Jurkat, Clone E6-1 (cell line): ENCODE data around the gene FKBP3.
"Not testable (repeated sequence)": the region's sequence is repeated elsewhere in the genome, so short reads cannot be mapped to it uniquely, and the experiment has no call there.

Source experiments
- DNase-seq: peaks from one replicate; pipeline ENCODE4 v3.0.0-alpha.2; 2011; ENCODE audit warnings: low read depth, low spot score
- H3K4me3 ChIP-seq: 2 replicates; pipeline ENCODE4 v1.5.1; 2011; ENCODE audit warnings: mild to moderate bottlenecking, low read length, control low read depth, moderate library complexity

FKBP3 gene

GRCh38 chr14:45120096-45120495, 14.2 kb downstream of the FKBP3 start:
- no peak for DNase-seq
- H3K4me3 ChIP-seq = no peak overlapping the region

DNA sequence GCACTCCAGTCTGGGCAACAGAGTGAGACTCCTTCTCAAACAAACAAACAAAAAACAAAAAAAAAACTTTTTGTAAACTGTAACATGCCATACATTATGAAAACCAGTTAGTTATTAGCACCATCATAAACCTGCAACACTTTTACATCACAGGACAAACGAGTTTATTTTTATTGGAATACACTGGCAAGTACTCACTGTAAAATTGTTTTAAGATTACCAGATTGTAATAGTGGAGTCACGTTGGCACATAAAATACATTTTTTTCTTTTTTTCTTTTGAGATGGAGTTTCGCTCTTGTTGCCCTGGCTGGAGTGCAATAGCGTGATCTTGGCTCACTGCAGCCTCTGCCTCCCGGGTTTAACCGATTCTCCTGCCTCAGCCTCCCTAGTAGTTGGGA, 15.7 kb downstream of the FKBP3 start:
- no peak for DNase-seq

DNA sequence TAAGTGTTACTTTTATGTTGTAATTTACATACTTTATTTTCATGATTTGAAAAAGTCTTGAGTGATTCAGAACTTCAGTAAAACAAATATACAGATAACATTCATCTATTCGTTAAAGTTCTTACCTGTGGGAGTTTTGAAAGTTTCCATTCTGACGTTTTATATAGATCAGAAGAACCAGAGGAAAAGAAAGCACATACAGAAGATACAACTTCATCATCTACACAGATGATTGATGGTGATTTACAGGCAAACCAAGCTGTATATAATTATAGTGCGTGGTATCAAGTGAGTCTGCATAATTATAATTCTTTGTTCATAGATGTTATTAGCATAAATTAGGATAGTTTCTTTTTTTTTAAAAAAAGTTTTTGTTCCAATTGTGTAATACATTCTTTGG, 20.0 kb downstream of the FKBP3 start:
- DNase-seq = no peak
- no peak overlapping the region for H3K4me3 ChIP-seq

More for the DNA sequence above, 15.7 kb downstream of the FKBP3 start:
- no peak overlapping the region for H3K4me3 ChIP-seq

GRCh38 chr14:45112896-45113781, 21.1 kb downstream of the FKBP3 start:
- DNase-seq = no peak
- H3K4me3 ChIP-seq = no peak overlapping the region

DNA sequence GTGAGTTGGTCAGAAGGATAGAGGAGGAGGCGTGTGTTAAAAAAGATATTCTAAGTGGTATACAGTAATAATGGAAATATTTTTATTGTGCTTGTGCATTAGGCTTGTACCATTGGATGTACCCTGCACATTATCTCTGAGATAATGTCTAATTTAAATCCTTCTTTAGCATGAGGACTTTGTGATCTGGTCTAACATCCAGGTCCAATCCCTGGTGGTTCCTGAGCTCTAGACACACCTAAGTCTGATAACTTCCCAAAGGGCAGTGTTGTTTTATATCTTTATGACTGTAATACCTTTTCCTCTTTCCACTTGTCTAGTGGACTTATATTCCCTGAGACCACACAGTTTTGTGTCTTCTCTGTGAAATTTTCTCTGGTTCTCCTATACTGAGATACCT, 29.7 kb downstream of the FKBP3 start:
- no peak for DNase-seq
- no peak overlapping the region for H3K4me3 ChIP-seq

DNA sequence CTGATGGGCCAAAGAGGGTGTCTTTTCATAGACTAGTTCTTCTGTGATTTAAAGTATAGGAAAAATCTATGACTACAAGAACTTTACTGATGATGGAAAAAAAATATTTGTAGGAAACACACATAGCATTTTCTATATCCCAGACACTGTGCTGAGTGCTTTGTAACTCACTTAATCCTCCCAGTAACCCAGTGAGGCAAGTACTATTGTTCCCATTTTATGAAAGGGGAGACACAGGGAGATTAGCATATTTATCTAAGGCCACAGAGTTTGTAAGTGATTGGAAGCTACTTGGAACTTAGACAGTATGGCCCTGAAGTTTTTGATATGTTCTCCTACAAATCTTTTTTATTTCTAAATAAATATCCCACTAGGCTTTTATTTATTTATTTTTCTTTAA, 30.5 kb downstream of the FKBP3 start:
- DNase-seq = no peak
- no peak overlapping the region for H3K4me3 ChIP-seq

DNA sequence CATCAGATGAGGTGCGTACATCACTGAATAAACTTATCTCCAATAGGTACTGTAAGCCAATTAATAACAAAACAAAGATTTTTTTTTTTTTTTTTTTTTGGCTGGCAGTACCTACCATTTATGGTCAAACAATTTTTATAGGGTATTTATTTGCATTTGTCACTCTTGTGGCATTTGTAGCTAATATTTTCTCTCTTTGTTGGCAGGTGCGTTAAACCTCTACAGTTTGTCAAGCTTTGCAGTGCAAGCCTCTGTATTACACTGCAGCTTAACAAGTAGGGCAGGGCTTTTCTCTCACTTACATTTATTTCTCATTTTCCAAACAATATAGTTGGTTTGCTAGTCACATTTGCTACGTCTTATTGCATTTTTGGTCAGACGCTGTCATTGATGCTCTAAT, 38.1 kb downstream of the FKBP3 start:
- DNase-seq = no peak
- H3K4me3 ChIP-seq = no peak overlapping the region

DNA sequence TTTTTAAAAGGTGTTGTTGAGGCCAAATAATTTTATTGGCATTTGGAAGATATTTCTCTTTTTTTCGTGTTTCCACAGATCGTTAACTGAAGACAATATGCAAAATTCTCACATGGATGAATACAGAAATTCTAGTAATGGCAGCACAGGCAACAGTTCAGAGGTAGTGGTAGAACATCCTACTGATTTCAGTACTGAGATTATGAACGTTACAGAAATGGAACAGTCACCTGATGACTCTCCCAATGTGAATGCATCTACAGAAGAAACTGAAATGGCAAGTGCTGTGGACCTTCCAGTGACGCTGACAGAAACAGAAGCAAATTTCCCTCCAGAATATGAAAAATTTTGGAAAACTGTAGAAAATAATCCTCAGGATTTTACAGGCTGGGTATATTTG, 39.1 kb downstream of the FKBP3 start:
- DNase-seq = no peak
- no peak overlapping the region for H3K4me3 ChIP-seq

DNA sequence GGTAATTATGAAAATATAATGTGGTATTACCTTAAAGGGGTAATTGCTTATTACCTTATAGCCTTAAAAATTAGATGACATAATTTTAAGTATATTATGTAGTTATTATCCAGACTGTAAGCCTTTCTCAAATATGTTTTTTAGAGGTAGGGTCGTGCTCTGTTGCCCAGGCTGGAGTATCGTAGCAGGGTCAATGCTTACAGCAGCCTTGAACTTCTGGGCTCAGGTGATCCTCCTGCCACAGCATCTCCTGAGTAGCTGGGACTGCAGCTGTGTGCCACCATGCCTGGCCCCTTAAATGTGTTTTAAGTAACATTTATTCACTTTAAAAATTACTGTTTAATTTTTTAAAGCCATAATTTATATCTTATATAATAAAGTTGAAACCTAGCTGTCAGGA, 40.0 kb downstream of the FKBP3 start:
- no peak overlapping the region for H3K4me3 ChIP-seq
- no peak for DNase-seq

DNA sequence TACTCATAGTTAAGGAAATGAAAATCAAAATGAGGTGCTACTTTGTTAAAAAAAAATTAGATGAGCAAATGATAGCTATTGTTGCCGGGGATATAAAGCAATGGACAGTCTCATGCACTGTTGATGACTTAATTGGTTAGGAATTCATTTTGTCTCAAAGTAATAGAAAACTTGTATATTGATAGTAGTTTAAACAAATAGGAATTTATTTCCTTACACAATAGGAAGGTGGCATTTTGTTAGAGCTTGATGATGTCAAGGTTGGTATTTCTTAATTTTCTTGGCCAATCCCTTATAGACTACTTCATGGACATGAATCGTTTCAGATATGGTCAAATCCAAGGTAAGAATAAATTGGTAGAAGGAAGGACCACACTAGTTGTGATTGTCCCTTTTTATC, 42.6 kb downstream of the FKBP3 start:
- no peak overlapping the region for H3K4me3 ChIP-seq
- no peak for DNase-seq

- no peak overlapping the region for H3K4me3 ChIP-seq
- no peak for DNase-seq
Observed at GRCh38 chr14:45089813-45090212, 44.5 kb downstream of the FKBP3 start.

DNA sequence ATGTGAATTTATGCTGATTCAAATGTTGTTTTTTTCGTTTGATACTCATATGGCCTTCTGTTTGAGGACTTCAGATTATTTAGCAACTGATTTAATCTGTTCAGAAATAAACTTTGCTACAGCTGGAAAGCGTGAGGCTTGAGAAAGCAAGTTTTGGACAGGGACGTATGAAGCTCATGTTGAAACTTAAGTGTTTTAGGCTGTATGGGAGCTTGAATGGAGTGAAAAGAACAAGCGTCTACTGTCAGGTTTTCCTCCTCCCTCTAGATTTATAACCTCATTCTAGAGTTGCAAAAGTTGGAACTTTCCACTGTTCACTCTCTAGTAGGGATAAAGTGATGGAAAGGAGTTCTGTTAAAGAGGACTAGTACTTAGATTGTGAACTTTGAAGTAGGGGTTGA, 49.3 kb downstream of the FKBP3 start:
- DNase-seq = no peak
- peak overlapping the region; percentile 95 for H3K4me3 ChIP-seq

DNA sequence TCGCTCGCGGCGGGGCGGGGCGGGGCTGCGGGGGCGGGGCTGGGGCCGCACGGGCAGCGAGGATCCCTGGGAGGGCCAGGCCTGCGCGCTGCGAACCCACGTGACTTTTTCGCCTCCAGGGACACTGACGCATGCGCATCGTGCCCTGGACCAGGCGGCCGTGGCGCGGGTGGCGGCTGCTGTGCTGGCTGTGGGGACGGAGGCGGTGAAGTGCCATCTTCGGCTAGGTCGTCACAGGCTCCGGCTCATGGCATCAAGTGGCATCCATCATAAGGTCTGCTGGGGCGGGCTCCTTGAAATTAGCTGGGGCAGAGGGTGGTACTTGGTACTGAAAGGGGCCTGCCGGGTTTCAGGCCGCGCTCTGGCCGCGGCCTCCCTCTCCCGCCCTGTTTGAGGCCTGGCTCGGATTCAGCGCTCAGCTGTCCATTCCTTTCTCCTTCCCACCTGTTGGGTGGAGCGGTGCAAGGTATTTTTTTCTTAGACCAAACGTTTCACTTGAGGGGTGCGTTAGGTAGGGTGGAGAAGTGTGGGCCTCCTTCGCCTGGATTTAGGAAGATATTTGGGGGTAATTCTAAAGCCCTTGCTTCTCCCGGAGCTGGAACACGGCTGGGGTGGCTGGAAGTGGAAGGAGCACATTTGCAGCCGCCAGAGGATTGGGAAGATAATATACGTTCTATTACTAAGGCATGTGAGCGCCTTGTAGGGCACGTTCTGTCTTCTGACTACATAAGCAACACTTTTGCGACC, 50.1 kb downstream of the FKBP3 start, which contains the start of gene PRPF39:
PRPF39 (plus strand) TSS at position 141 of the 747 bp plus-strand sequence. CDS start 11,124 bp downstream, outside the sequence.
- DNase-seq = peak; percentile 85
- H3K4me3 ChIP-seq = peak within 1 kb of the TSS; percentile 95

DNA sequence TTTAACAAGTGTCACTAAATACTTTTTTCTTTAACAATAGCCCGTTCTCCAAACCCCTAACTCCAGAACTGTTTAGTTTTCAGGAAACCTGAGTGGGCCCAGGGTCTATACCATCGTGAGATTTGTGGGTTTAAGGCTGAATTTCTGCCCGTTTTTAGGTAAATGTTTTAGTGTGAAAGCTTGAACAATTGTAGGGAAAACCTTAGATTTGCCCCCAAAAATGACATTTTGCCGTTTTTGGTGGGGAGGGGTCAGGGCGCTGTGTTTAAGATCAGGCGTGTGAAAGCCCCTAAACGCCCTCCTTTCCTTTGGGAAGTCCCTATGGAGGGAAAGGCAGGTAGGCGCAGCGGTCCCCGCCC, 50.7 kb downstream of the FKBP3 start:
- DNase-seq = no peak
- peak overlapping the region; percentile 95 for H3K4me3 ChIP-seq

- no peak for DNase-seq
- no peak overlapping the region for H3K4me3 ChIP-seq
Observed at GRCh38 chr14:45082420-45082819, 51.9 kb downstream of the FKBP3 start.

GRCh38 chr14:45081096-45081495, 53.2 kb downstream of the FKBP3 start:
- DNase-seq, H3K4me3 ChIP-seq: not testable (repeated sequence)

DNA sequence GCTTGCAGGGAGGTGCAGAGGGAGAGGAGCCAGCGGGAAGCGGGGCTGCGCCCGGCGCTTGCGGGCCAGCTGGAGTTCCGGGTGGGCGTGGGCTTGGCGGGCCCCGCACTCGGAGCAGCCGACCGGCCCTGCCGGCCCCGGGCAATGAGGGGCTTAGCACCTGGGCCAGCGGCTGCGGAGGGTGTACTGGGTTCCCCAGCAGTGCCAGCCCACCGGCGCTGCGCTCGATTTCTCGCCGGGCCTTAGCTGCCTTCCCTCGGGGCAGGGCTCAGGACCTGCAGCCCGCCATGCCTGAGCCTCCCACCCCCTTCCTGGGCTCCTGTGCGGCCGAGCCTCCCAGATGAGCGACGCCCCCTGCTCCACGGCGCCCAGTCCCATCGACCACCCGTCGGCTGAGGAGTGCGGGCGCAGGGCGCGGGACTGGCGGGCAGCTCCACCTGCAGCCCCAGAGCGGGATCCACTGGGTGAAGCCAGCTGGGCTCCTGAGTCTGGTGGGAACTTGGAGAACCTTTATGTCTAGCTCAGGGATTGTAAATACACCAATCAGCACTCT, 53.8 kb downstream of the FKBP3 start:
- H3K4me3 ChIP-seq = not testable (repeated sequence)

DNA sequence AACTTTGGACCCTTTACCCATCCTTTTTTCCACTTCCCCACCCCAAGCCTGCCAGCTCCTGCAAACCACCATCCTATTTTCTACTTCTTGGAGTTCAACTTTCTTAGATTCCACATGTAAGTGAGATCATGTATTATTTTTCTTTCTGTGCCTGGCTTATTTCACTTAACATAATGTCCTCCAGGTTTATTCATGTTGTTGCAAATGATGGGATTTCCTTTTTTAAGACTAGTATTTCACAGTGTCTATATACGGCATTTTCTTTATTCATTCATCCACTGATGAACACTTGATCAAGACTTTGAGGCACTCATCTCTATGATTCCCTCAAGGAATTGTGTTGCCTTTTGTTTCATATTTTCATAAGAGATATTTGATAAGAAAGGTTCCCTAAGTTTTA, 56.0 kb downstream of the FKBP3 start:
- H3K4me3 ChIP-seq = no peak overlapping the region
- DNase-seq = no peak

More for the DNA sequence above, 53.8 kb downstream of the FKBP3 start:
- not testable (repeated sequence) for DNase-seq

GRCh38 chr14:45073231-45073879, 60.9 kb downstream of the FKBP3 start:
- DNase-seq = no peak
- H3K4me3 ChIP-seq = no peak overlapping the region

- DNase-seq = no peak
- no peak overlapping the region for H3K4me3 ChIP-seq
Observed at GRCh38 chr14:45072126-45072525, 62.2 kb downstream of the FKBP3 start.
